Mesendoderm (in vitro differentiated cells): ENCODE measurements around the gene RPL10A. TPM values are rescaled to one million over a fixed set of nuclear protein-coding genes. Genes with fewer than 3 reads are reported as not detected.
A peak's percentile ranks its signal among the peaks of the same experiment; 100 is the strongest.

ENCODE experiments used
- DNase-seq: peaks from one replicate; pipeline ENCODE4 v3.0.0; 2013
- H2AK5ac ChIP-seq: 2 replicates; pipeline ENCODE4 v1.6.1; 2013; ENCODE audit warnings: low read length, inconsistent platforms
- H2BK120ac ChIP-seq: 2 replicates; pipeline ENCODE4 v1.6.1; 2013; ENCODE audit warnings: low read depth, mild to moderate bottlenecking, low read length, moderate library complexity, mixed read lengths
- H2BK15ac ChIP-seq: replicated peaks from 2 replicates; pipeline ENCODE4 v1.6.1; 2013; ENCODE audit warnings: low read depth, mild to moderate bottlenecking, moderate library complexity
- H2BK5ac ChIP-seq: 2 replicates; pipeline ENCODE4 v1.6.1; 2013; ENCODE audit warnings: low read length, inconsistent platforms
- H3K18ac ChIP-seq: 2 replicates; pipeline ENCODE4 v1.6.1; 2013; ENCODE audit warnings: mild to moderate bottlenecking, low read length, mixed read lengths
- H3K23ac ChIP-seq: one replicate; pipeline ENCODE4 v1.6.1; 2013; ENCODE audit warnings: low read length
- H3K27ac ChIP-seq: 2 replicates; pipeline ENCODE4 v1.5.1; 2013; ENCODE audit warnings: low read depth, mild to moderate bottlenecking, inconsistent platforms, low read length, moderate library complexity
- H3K27me3 ChIP-seq: 2 replicates; pipeline ENCODE4 v1.6.1; 2013; ENCODE audit warnings: low read length, control low read depth, mild to moderate bottlenecking, inconsistent platforms; ENCODE audit not compliant: insufficient read depth, poor library complexity
- H3K36me3 ChIP-seq: 2 replicates; pipeline ENCODE4 v1.6.1; 2013; ENCODE audit warnings: low read length, inconsistent platforms; ENCODE audit not compliant: control insufficient read depth, insufficient read depth
- H3K4ac ChIP-seq: one replicate; pipeline ENCODE4 v1.6.1; 2013; ENCODE audit warnings: low read depth, mild to moderate bottlenecking, low read length, moderate library complexity
- H3K4me1 ChIP-seq: 2 replicates; pipeline ENCODE4 v1.6.1; 2013; ENCODE audit warnings: low read depth, low read length, inconsistent platforms; ENCODE audit not compliant: control insufficient read depth
- H3K4me2 ChIP-seq: 2 replicates; pipeline ENCODE4 v1.6.1; 2013; ENCODE audit warnings: low read length
- H3K4me3 ChIP-seq: 2 replicates; pipeline ENCODE4 v1.5.1; 2013; ENCODE audit warnings: mild to moderate bottlenecking, low read length
- H3K56ac ChIP-seq: one replicate; pipeline ENCODE4 v1.6.1; 2013; ENCODE audit warnings: low read length
- H3K79me1 ChIP-seq: 2 replicates; pipeline ENCODE4 v1.6.1; 2013; ENCODE audit warnings: low read length, inconsistent platforms
- H3K79me2 ChIP-seq: 2 replicates; pipeline ENCODE4 v1.6.1; 2013; ENCODE audit warnings: mild to moderate bottlenecking, low read length; ENCODE audit not compliant: control insufficient read depth, insufficient read depth
- H3K9ac ChIP-seq: 2 replicates; pipeline ENCODE4 v1.6.1; 2013; ENCODE audit warnings: low read length, inconsistent platforms
- H4K5ac ChIP-seq: one replicate; pipeline ENCODE4 v1.6.1; 2013; ENCODE audit warnings: low read length
- H4K8ac ChIP-seq: one replicate; pipeline ENCODE4 v1.6.1; 2013; ENCODE audit warnings: low read depth, mild to moderate bottlenecking, control low read depth, low read length, moderate library complexity
- WGBS: extraction: QIAGEN DNeasy Blood & Tissue Kit; methylation state at CpG from one replicate; pipeline ENCODE4 v1.1.7; 2013; ENCODE audit warnings: low lambda C conversion rate, missing lambda C conversion rate; ENCODE audit not compliant: insufficient coverage; ENCODE audit errors: extremely low coverage; 5-methylcytosine and 5-hydroxymethylcytosine counted together
- polyA plus RNA-seq, 2 experiments: library from polyadenylated mRNA; stranded (reverse); fragments of 200-250 nt; gene quantifications; one replicate each; pipeline ENCODE4 v1.2.3, GENCODE V29; 2013

RPL10A gene
- 2,328 TPM for polyA plus RNA-seq (2013, experiment 1 of 2)
- 2,329 TPM for polyA plus RNA-seq (2013, experiment 2 of 2)

DNA sequence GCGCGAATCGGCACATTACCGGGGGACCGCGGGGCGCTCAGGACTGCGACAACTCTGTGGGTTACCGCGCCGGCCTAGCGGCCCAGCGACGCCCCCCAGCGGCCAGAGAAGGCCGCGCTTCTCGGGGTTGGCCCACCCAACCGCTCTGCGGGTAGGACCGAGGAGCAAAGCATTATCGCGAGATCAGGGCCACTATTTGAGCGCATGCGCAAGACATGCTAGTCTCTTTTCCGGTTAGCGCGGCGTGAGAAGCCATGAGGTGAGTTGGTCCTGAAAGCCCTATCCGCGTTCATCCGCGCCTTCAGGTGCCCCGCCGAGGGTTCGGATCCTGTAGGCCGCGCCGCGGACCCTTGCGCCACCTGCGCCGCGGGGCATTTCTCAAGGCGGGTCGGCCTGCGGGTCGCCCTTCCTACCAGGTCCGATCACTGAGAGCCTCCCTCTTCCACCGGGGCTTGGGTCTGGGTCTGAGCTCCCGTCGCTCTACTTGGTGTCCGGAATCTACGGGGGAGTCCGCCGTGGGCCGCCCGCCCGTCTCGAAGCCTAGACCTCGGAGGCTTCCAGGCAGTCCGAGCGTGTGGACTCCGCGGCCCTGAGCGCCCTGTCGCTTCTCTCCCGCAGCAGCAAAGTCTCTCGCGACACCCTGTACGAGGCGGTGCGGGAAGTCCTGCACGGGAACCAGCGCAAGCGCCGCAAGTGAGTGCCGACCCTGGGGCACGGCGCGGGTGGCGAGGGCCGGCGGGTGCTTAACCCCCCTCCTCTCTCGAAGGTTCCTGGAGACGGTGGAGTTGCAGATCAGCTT, at the start of gene RPL10A:
RPL10A (plus strand) TSS at position 221 of the 799 bp plus-strand sequence; CDS start at position 255, 34 bp downstream.
- Histone ChIP-seq H2BK120ac (no peak within 1 kb of the TSS), H3K27me3 (no peaks in the 10 kb centered on the region), H3K4ac (peak within 1 kb of the TSS; percentile 48), H3K56ac (peak within 1 kb of the TSS; percentile 95), H3K4me1 (peaks cover 3% of the 10 kb centered on the region), H4K8ac (no peak within 1 kb of the TSS), H3K23ac (peak within 1 kb of the TSS; percentile 92), H3K36me3 (peaks cover 21% of the 10 kb centered on the region), H2BK5ac (peak within 1 kb of the TSS; percentile 8), H3K79me1 (peaks cover 5% of the 10 kb centered on the region), H3K27ac (peak within 1 kb of the TSS; percentile 89), H3K4me3 (peak within 1 kb of the TSS; percentile 50), H3K9ac (peak within 1 kb of the TSS; percentile 92), H3K4me2 (peak within 1 kb of the TSS; percentile 71), H4K5ac (no peak within 1 kb of the TSS), H3K79me2 (peaks cover 29% of the 10 kb centered on the region), H2BK15ac (no peak within 1 kb of the TSS), H2AK5ac (peak within 1 kb of the TSS; percentile 12), H3K18ac (peak within 1 kb of the TSS; percentile 43)
- no CpG with 5 or more reads among the region's 86 CpGs for WGBS
- peak; percentile 98 for DNase-seq

DNA sequence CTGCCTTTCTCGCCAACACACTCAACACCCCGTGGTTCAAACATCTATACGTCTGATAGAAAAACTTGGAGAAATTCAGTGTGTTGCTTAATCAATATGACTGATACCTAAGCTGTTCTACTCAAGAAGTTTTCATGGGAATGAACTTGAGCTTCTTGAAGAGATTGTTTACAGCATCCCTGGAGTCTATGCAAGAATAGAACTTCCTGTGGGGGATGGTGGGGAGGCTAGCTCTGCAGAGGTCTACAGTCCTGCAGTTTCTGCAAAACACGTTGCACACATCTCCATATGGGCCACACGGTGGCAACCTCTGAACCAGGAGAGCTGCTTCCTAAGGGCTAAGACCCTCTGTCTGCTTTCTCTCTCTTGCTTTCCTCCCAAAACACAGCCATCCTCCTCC, 48.8 kb upstream of the RPL10A start:
- Histone ChIP-seq H3K56ac (no peak overlapping the region), H2BK5ac (no peak overlapping the region), H2BK120ac (no peak overlapping the region), H3K4me2 (no peak overlapping the region), H3K4me3 (no peak overlapping the region), H3K18ac (no peak overlapping the region), H3K27ac (no peak overlapping the region), H2BK15ac (no peak overlapping the region), H2AK5ac (no peak overlapping the region), H3K36me3 (peaks cover 2% of the 10 kb centered on the region), H3K27me3 (no peaks in the 10 kb centered on the region), H4K8ac (no peak overlapping the region), H3K79me2 (no peaks in the 10 kb centered on the region), H3K79me1 (no peaks in the 10 kb centered on the region), H3K23ac (no peak overlapping the region), H3K4ac (no peak overlapping the region), H3K4me1 (peaks cover 6% of the 10 kb centered on the region), H4K5ac (no peak overlapping the region), H3K9ac (no peak overlapping the region)
- no CpG with 5 or more reads among the region's 5 CpGs for WGBS
- peak; percentile 70 for DNase-seq

DNA sequence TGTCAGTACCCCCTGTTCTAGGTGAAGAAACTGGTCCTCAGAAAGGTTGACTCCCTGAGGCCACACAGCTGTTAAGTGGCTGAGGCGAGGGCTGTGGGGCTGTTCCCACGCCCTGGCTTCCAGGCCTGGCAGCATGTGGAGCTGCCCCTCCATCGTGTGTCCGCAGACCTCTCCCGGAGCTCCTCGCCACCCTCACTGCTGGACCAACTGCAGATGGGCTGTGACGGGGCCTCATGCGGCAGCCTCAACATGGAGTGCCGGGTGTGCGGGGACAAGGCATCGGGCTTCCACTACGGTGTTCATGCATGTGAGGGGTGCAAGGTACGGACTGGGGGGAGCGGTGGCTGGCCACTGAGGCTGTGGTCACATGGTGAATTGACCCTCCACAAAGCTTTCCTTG, 48.2 kb upstream of the RPL10A start:
- Histone ChIP-seq H4K8ac (no peak overlapping the region), H4K5ac (no peak overlapping the region), H2BK5ac (no peak overlapping the region), H3K4ac (no peak overlapping the region), H3K4me3 (no peak overlapping the region), H3K23ac (no peak overlapping the region), H2BK120ac (no peak overlapping the region), H3K4me2 (no peak overlapping the region), H3K4me1 (peaks cover 6% of the 10 kb centered on the region), H3K9ac (no peak overlapping the region), H3K36me3 (peaks cover 4% of the 10 kb centered on the region), H2AK5ac (no peak overlapping the region), H3K27ac (no peak overlapping the region), H3K27me3 (no peaks in the 10 kb centered on the region), H3K79me1 (no peaks in the 10 kb centered on the region), H3K18ac (no peak overlapping the region), H2BK15ac (no peak overlapping the region), H3K56ac (no peak overlapping the region), H3K79me2 (no peaks in the 10 kb centered on the region)
- no CpG with 5 or more reads among the region's 14 CpGs for WGBS
- no peak for DNase-seq

DNA sequence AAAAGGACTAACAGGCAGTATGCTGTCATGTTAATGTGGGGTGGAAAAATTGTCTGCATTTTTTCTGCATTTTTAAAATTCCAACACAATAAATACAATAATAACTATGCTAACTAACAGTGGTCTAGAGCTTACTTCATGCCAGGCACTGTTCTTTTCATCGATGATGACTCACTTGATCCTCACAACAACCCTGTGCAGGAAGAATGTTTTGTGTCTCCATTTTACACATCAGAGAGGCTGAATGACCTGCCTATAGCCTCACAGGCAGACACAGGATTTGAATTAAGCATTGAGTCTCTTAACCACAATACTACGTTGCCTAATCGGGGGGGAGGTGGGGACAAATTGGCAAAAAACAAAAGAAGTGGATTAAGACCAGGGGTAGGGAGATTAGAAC, 42.9 kb upstream of the RPL10A start:
- Histone ChIP-seq H4K5ac (no peak overlapping the region), H3K4me2 (no peak overlapping the region), H3K4me3 (no peak overlapping the region), H3K18ac (no peak overlapping the region), H4K8ac (no peak overlapping the region), H2AK5ac (no peak overlapping the region), H3K27ac (no peak overlapping the region), H2BK120ac (no peak overlapping the region), H3K4me1 (peaks cover 2% of the 10 kb centered on the region), H3K27me3 (no peaks in the 10 kb centered on the region), H2BK15ac (no peak overlapping the region), H3K79me2 (no peaks in the 10 kb centered on the region), H3K79me1 (no peaks in the 10 kb centered on the region), H3K4ac (no peak overlapping the region), H3K56ac (no peak overlapping the region), H3K36me3 (peaks cover 4% of the 10 kb centered on the region), H2BK5ac (no peak overlapping the region), H3K9ac (no peak overlapping the region), H3K23ac (no peak overlapping the region)
- WGBS: no CpG with 5 or more reads among the region's 3 CpGs
- DNase-seq: no peak

DNA sequence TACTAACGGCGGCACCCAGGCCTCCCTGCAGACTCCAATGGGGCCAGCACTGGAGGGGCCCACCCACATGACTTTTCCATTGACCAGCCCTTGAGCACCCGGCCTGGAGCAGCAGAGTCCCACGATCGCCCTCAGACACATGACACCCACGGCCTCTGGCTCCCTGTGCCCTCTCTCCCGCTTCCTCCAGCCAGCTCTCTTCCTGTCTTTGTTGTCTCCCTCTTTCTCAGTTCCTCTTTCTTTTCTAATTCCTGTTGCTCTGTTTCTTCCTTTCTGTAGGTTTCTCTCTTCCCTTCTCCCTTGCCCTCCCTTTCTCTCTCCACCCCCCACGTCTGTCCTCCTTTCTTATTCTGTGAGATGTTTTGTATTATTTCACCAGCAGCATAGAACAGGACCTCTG, 42.1 kb upstream of the RPL10A start:
- H3K18ac ChIP-seq: no peak overlapping the region
- no CpG with 5 or more reads among the region's 8 CpGs for WGBS
- no peak overlapping the region for H2BK15ac ChIP-seq
- H2AK5ac ChIP-seq: no peak overlapping the region
- no peak overlapping the region for H3K56ac ChIP-seq
- H3K79me1 ChIP-seq: no peaks in the 10 kb centered on the region
- H3K4me3 ChIP-seq: no peak overlapping the region
- no peak overlapping the region for H3K4ac ChIP-seq
- no peak overlapping the region for H4K8ac ChIP-seq
- H2BK5ac ChIP-seq: no peak overlapping the region
- DNase-seq: no peak
- H3K4me2 ChIP-seq: no peak overlapping the region
- H3K27me3 ChIP-seq: no peaks in the 10 kb centered on the region
- H3K4me1 ChIP-seq: peaks cover 2% of the 10 kb centered on the region
- no peak overlapping the region for H4K5ac ChIP-seq
- no peak overlapping the region for H3K9ac ChIP-seq
- H3K79me2 ChIP-seq: no peaks in the 10 kb centered on the region
- H2BK120ac ChIP-seq: no peak overlapping the region
- H3K27ac ChIP-seq: no peak overlapping the region
- H3K23ac ChIP-seq: no peak overlapping the region
- H3K36me3 ChIP-seq: peaks cover 4% of the 10 kb centered on the region
